Endothelial cell (in vitro differentiated cells): ENCODE results near the gene CXXC1. TPM values are rescaled to one million over a fixed set of nuclear protein-coding genes. Genes with fewer than 3 reads are reported as not detected.
A peak's percentile ranks its signal among the peaks of the same experiment; 100 is the strongest.

Experiments used
- DNase-seq: peaks from one replicate; pipeline ENCODE4 v3.0.0; 2021; ENCODE audit warnings: low spot score
- H3K27ac Mint-ChIP-seq: one replicate; pipeline ENCODE4 v1.8.0; 2021; ENCODE audit warnings: mixed read lengths, inconsistent platforms; ENCODE audit not compliant: unreplicated experiment
- H3K27me3 Mint-ChIP-seq: one replicate; pipeline ENCODE4 v1.8.0; 2021; ENCODE audit warnings: mild to moderate bottlenecking, moderate library complexity, mixed read lengths, inconsistent platforms; ENCODE audit not compliant: unreplicated experiment
- H3K36me3 Mint-ChIP-seq: one replicate; pipeline ENCODE4 v1.8.0; 2021; ENCODE audit warnings: mild to moderate bottlenecking, low read depth, mixed read lengths, inconsistent platforms; ENCODE audit not compliant: unreplicated experiment
- H3K4me1 Mint-ChIP-seq: one replicate; pipeline ENCODE4 v1.8.0; 2021; ENCODE audit warnings: mild to moderate bottlenecking, mixed read lengths, inconsistent platforms; ENCODE audit not compliant: unreplicated experiment
- H3K4me3 Mint-ChIP-seq: one replicate; pipeline ENCODE4 v1.8.0; 2021; ENCODE audit warnings: mild to moderate bottlenecking, mixed read lengths, inconsistent platforms; ENCODE audit not compliant: unreplicated experiment
- H3K9me3 Mint-ChIP-seq: one replicate; pipeline ENCODE4 v1.8.0; 2021; ENCODE audit warnings: mixed read lengths, inconsistent platforms; ENCODE audit not compliant: unreplicated experiment
- total RNA-seq: library from RNA; stranded (reverse); fragmentation: NEBNext Ultra II Directional; extraction: Animal tissue kit (Norgen Biotek cat#: 25700); gene quantifications from one replicate; pipeline ENCODE4 v1.2.1, GENCODE V29; 2021; ENCODE audit not compliant: unreplicated experiment
- TF ChIP-seq, protein P1 (sequence below): fragments of 200-600 bp; sonication (generic); IDR thresholded peaks from one replicate; pipeline ENCODE4 v1.5.0; 2021; ENCODE audit warnings: antibody characterized with exemption; ENCODE audit not compliant: unreplicated experiment

CXXC1 gene
- total RNA-seq, 1 donor from 2014 or later = 71.7 TPM

DNA sequence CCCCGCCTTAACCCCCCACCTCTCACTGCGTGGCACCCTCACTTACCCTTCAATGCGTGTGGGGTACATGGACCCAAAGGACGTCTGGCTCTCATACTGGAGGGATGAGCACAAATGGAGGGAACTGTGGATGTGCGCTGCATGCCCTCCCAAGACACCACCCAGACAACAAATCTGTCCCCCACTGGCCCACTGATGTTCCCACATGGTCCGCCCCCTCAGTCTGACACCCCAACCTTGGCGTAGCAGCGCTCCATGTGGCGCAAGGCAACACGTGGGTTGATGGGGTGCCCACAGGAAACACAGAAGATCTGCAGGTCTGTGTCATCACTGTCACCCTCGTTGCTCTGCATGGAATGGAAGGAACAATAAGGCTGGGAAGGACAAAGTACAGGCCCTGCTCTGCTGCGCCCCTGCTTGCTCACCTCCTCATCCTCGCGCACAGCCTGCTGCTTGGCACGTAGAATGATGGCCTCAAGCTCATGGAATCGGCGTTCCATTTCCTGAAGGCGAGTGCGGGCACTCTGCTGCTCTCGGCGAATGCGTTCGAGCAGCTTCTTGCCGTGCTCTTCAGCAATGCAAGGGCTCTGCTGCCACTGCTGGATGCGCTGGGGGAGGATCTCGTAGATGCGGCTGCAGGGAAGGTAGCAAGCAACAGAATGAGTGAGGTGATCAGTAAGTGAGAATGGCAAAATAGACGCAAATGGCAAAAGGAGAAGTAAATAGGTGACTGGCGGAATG lies 3.9 kb downstream of the CXXC1 start:
- Mint-ChIP-seq H3K4me3 (peak overlapping the region; percentile 62), H3K36me3 (peaks cover 21% of the 10 kb centered on the region), H3K27me3 (peaks cover 29% of the 10 kb centered on the region), H3K27ac (no peak overlapping the region), H3K4me1 (peaks cover 37% of the 10 kb centered on the region), H3K9me3 (no peaks in the 10 kb centered on the region)
- DNase-seq = no peak
- TF ChIP-seq, protein P1, sequence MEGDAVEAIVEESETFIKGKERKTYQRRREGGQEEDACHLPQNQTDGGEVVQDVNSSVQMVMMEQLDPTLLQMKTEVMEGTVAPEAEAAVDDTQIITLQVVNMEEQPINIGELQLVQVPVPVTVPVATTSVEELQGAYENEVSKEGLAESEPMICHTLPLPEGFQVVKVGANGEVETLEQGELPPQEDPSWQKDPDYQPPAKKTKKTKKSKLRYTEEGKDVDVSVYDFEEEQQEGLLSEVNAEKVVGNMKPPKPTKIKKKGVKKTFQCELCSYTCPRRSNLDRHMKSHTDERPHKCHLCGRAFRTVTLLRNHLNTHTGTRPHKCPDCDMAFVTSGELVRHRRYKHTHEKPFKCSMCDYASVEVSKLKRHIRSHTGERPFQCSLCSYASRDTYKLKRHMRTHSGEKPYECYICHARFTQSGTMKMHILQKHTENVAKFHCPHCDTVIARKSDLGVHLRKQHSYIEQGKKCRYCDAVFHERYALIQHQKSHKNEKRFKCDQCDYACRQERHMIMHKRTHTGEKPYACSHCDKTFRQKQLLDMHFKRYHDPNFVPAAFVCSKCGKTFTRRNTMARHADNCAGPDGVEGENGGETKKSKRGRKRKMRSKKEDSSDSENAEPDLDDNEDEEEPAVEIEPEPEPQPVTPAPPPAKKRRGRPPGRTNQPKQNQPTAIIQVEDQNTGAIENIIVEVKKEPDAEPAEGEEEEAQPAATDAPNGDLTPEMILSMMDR = no peak

DNA sequence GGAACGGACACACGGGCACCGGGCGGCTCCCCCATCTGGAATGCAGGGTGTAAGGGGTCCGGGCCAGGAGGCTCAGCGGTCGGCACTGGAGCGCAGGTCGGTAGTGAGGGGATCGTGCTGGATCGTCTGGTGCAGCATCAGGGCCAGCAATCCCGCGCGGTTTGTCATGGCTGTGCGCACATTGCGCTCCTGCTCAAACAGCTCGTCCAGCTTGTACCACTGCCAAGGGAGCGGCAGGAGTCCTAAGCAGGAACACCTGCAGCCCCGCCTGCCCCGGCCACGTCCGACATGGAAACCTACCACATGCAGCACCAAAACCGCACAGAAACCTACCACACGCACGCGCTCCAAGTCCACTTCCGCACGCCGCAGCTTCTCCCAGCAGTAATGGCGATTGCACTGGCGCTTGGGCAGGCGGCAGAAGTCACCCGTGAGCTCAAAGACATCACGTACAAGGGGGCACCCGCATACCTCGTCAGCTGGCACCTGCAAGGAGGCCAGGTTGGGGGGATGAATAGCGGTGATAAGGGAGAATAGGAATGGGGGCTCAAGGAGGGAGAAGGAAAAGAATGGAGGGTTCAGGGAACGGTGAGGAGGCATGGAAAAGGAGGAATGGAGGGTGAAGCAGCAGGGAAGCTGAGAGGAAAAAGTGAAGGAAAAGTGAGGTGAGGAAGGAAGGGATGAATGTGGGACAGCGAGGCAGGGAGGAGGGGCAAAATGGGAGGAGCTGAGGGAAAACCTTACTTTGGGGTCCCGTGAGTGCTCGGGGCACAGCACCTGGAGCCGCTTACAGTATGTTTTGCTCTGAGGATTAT lies 4.8 kb downstream of the CXXC1 start:
- Mint-ChIP-seq H3K4me3 (peak overlapping the region; percentile 82), H3K27ac (peak overlapping the region; percentile 57)

GRCh38 chr18:50281972-50282520 lies 5.4 kb downstream of the CXXC1 start:
- TF ChIP-seq, protein P1 = no peak
- no peak for DNase-seq
- H3K27me3 Mint-ChIP-seq = peaks cover 27% of the 10 kb centered on the region
- H3K4me3 Mint-ChIP-seq = peak overlapping the region; percentile 65
- H3K27ac Mint-ChIP-seq = peak overlapping the region; percentile 57
- no peaks in the 10 kb centered on the region for H3K9me3 Mint-ChIP-seq
- H3K36me3 Mint-ChIP-seq = peaks cover 21% of the 10 kb centered on the region
- peaks cover 31% of the 10 kb centered on the region for H3K4me1 Mint-ChIP-seq

More for the DNA sequence above, 4.8 kb downstream of the CXXC1 start:
- Mint-ChIP-seq H3K9me3 (no peaks in the 10 kb centered on the region), H3K27me3 (peaks cover 29% of the 10 kb centered on the region), H3K4me1 (peaks cover 37% of the 10 kb centered on the region), H3K36me3 (peaks cover 21% of the 10 kb centered on the region)
- TF ChIP-seq, protein P1 = no peak
- no peak for DNase-seq

GRCh38 chr18:50281295-50281971 lies 6.1 kb downstream of the CXXC1 start, which contains the start of gene MBD1:
TSS of gene MBD1 (minus strand) at chr18:50281523. CDS start at chr18:50279992, 1,531 bp downstream.
- Mint-ChIP-seq H3K36me3 (peaks cover 27% of the 10 kb centered on the region), H3K27ac (peak within 1 kb of the TSS; percentile 74), H3K27me3 (peaks cover 27% of the 10 kb centered on the region), H3K9me3 (no peaks in the 10 kb centered on the region), H3K4me1 (peaks cover 25% of the 10 kb centered on the region), H3K4me3 (peak within 1 kb of the TSS; percentile 99)
- DNase-seq = peak; percentile 96
- TF ChIP-seq, protein P1 = peak; percentile 27
